HG03521 (cell line): ENCODE measurements around the gene TNFAIP1.

Source experiments
- ATAC-seq: cut with Tn5 transposase; IDR thresholded peaks from one replicate; pipeline ENCODE4 v1.9.1; 2021; ENCODE audit warnings: mild to moderate bottlenecking, moderate library complexity; ENCODE audit not compliant: unreplicated experiment

TNFAIP1 gene

GRCh38 chr17:28370035-28370743 is 34.6 kb downstream of the TNFAIP1 start, which contains the start of gene VTN:
Gene VTN (minus strand): TSS chr17:28370307. CDS start chr17:28370203, 104 bp downstream.
- no peak for ATAC-seq

- ATAC-seq, result no peak
These were observed 35.2 kb downstream of the TNFAIP1 start for GRCh38 chr17:28370744-28371103.

- ATAC-seq, result peak; percentile 81
These were observed 36.0 kb downstream of the TNFAIP1 start, which contains the start of gene SARM1 for GRCh38 chr17:28371245-28372202. Gene SARM1 (plus strand): TSS chr17:28371694. CDS start chr17:28372033, 339 bp downstream.

GRCh38 chr17:28372203-28372944 is 36.8 kb downstream of the TNFAIP1 start:
- ATAC-seq, result no peak

GRCh38 chr17:28372945-28373274 is 37.3 kb downstream of the TNFAIP1 start:
- ATAC-seq, result no peak

GRCh38 chr17:28379814-28380801 is 44.5 kb downstream of the TNFAIP1 start:
- ATAC-seq, result no peak

DNA sequence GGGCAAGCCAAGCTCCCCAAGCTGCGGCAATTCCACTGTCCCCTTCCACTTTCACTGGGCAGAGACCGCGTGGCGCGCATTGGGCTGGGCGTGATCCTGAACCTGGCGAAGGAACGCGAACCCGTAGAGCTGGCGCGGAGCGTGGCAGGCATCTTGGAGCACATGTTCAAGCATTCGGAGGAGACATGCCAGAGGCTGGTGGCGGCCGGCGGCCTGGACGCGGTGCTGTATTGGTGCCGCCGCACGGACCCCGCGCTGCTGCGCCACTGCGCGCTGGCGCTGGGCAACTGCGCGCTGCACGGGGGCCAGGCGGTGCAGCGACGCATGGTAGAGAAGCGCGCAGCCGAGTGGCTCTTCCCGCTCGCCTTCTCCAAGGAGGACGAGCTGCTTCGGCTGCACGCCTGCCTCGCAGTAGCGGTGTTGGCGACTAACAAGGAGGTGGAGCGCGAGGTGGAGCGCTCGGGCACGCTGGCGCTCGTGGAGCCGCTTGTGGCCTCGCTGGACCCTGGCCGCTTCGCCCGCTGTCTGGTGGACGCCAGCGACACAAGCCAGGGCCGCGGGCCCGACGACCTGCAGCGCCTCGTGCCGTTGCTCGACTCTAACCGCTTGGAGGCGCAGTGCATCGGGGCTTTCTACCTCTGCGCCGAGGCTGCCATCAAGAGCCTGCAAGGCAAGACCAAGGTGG is 45.7 kb downstream of the TNFAIP1 start:
- no peak for ATAC-seq

DNA sequence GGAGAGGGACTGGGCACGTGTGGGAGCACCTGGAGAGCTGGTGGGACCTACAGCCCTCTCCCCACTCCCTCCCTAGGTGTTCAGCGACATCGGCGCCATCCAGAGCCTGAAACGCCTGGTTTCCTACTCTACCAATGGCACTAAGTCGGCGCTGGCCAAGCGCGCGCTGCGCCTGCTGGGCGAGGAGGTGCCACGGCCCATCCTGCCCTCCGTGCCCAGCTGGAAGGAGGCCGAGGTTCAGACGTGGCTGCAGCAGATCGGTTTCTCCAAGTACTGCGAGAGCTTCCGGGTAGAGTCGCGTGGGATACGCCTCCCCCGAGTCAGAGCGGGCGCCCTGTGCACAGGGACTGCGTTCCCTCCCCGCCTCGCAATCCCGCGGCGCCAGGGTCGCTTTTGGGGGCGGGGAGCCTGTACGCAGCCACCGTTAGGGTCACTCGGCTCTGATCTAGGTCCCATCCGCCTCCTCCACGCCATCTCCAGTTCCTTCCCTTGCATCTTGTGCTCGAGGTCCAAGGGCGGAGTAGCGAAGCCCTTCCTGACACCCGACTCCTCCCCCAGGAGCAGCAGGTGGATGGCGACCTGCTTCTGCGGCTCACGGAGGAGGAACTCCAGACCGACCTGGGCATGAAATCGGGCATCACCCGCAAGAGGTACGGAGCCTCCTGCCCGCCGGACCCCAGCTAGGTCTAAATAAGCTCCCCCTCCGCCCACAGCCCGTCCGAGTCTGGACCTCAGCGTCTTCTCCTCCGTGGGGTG is 48.9 kb downstream of the TNFAIP1 start:
- ATAC-seq, result no peak

GRCh38 chr17:28385037-28385400 is 49.5 kb downstream of the TNFAIP1 start:
- ATAC-seq, result no peak

DNA sequence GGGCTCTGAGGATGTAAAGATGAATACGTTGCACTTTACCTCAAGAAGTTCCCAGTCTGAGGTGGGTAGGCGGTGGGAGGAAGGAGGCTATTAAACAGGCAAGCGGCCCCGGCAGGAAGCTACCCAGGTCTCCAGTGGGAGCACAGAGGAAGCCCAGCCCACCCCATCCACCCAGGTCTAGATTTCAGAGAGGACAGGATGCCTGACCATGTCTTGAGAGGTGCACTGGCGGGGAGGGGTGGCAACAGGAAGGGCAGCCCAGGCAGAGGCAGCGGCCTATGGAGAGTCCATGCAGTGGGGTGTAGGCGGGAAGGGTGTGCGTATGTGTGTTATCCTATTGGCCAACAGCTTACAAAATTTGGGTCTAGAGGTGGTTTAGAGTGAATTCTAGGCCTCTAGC is 49.8 kb downstream of the TNFAIP1 start:
- no peak for ATAC-seq

DNA sequence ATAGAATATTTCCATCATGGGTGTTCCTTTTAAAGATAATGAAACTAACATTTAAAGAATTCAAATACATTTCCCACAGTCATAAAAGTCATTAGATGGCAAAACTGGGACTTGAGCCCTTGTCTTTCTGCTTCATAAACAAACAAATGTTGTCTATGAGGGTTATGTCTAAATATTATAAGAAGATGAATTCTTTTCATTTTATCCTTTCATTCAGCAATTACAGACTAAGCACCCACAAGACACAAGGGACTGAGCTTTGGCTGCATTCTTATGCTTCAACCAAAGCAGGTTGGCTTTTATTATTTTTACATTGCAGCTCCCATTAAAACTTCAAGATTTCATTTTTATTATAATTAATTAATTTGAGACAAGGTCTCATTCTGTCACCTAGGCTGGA is 50.8 kb downstream of the TNFAIP1 start:
- ATAC-seq, result no peak

DNA sequence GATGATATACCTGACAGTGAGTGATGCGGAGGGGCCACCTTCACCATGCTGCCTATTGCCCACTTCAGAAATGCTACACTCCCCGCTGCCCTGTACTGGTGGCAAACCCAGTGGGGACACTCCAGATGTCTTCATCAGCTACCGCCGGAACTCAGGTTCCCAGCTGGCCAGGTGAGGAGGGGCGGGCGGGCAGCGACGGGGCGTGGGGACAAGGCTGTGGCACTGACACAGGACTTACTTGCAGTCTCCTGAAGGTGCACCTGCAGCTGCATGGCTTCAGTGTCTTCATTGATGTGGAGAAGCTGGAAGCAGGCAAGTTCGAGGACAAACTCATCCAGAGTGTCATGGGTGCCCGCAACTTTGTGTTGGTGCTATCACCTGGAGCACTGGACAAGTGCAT is 52.5 kb downstream of the TNFAIP1 start:
- no peak for ATAC-seq

GRCh38 chr17:28390141-28390540 is 54.6 kb downstream of the TNFAIP1 start:
- no peak for ATAC-seq

DNA sequence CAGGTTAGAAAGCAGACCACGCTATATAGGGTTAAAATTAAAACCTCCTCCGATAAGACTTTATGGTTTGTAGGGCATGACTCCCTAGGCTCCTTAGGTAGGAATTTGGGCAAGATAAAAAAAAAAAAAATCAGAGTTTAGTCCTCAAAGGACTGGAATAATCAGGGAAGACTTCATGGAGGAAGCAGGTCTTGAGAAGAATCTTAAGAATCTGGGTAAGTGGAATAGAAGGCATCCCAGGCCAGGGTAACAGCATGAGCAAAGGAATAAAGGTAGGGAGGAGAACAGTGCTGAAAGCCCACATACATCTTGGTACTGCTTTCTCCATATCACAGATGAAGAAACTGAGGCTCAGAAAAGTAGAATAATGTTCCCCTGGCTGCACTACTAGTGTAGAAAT is 55.0 kb downstream of the TNFAIP1 start:
- no peak for ATAC-seq

DNA sequence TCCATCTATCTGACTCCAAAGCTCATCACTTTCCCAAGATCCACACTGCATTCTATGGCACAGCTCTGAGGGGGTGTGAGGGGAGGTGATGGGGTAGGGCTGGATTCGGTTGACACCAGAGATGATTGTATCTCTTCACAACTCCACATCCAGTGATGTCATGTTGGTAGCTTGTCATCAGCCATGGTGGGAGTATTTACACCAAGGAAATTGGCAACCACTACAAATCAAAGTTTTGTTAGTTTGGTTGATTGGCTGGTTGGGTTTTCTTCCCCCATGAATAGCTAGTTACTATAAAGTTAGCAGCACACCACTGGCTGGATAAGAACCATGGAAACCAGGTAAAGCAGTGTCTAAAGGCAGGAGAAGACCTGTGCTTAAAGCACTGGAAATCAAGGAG is 55.4 kb downstream of the TNFAIP1 start:
- no peak for ATAC-seq

- no peak for ATAC-seq
These were observed 55.8 kb downstream of the TNFAIP1 start for GRCh38 chr17:28391401-28391800.

GRCh38 chr17:28392491-28392890 is 56.9 kb downstream of the TNFAIP1 start:
- ATAC-seq, result no peak

DNA sequence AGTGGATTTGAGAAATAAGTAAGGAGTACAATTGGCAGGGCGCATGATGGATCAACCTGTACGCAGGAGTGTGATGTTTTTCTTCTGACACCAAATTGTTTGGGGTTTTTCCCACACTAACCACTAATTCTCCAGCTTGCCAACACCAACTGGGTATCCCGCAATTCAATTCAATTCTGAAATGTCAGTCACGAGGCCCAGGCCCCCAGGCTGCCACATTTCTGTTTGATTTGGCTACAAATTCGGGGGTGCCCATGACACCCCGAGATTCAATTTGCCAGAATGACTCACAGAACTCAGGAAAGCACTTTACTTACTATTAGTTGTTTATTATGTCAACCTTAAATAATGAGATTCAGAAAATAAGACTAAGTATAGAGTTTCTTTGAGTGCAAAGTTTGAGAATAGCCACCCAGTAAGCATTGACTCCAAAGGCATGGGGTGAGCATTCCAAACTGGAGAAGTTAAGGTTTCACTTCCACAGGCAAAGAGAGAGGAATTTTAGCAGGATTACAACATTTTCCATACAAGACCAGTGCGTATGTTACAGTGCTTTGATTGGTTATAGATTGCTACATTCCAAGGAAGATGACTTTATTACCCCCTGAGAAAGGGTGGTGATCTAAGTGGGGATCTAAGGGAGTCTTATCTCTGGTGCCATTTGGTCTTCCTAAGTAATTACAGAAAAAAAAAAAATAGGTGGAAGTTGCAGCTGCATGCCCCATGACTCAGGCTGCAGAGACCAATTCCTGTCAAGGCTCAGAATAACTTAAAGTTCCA is 59.0 kb downstream of the TNFAIP1 start:
- no peak for ATAC-seq
